H1 (cell line): Measurements from ENCODE around the gene RALGAPA2. TPM values are rescaled to one million over a fixed set of nuclear protein-coding genes. Genes with fewer than 3 reads are reported as not detected.

Experiments used
- CHD7 ChIP-seq: fragments of 300-600 bp; sonication (generic); IDR thresholded peaks from 2 replicates; pipeline ENCODE4 v1.7.1; 2012; ENCODE audit warnings: low read length, moderate library complexity, mild to moderate bottlenecking, inconsistent platforms; ENCODE audit not compliant: insufficient replicate concordance
- RBBP5 ChIP-seq: IDR thresholded peaks from 2 replicates; pipeline ENCODE4 v1.7.1; 2012; ENCODE audit warnings: low read depth, mild to moderate bottlenecking, inconsistent platforms, low read length, moderate library complexity, borderline replicate concordance
- SIRT6 ChIP-seq: IDR thresholded peaks from one replicate; pipeline ENCODE4 v1.7.1; 2012; ENCODE audit warnings: low read length, inconsistent platforms
- polyA plus RNA-seq, 7 experiments: library from polyadenylated mRNA; depleted of rRNA in 3 of 7; stranded (reverse) in 5 of 7; unstranded in 2 of 7; fragments of >200 nt in 5 of 7; fragments of 200-250 nt in 2 of 7; gene quantifications; 1 replicate in 5 of 7; 2 replicates in 1 of 7; 4 replicates in 1 of 7; pipeline versions ENCODE4 v1.2.1 to v1.2.3, GENCODE V29; 2011 to 2013; ENCODE audit warnings: missing spikeins in 2 of 7, mixed read lengths in 2 of 7
- total RNA-seq: library from RNA; stranded (reverse); fragmentation: NEBNext Ultra II Directional; extraction: Animal tissue kit (Norgen Biotek cat#: 25700); gene quantifications from 2 replicates; pipeline ENCODE4 v1.2.1, GENCODE V29; 2021

Gene RALGAPA2
- total and polyA plus RNA-seq, 2 of the 8 experiments (the other 6 are each of a cell fraction or from before 2014, with no cell fraction given): 5.1 to 25.5 TPM

GRCh38 chr20:20521736-20522135, 190.7 kb downstream of the RALGAPA2 start (continued):
- no peak for TF ChIP-seq CHD7
- no peak for TF ChIP-seq RBBP5
- TF ChIP-seq SIRT6: no peak
